MM.1S (cell line): ENCODE measurements around the gene KNG1.

Experiments
- DNase-seq: peaks from one replicate; pipeline ENCODE4 v3.0.0-alpha.2; 2015
- H2AFZ ChIP-seq: fragments of 300-600 bp; sonication (generic); 2 replicates; pipeline ENCODE4 v1.6.0; 2016; ENCODE audit warnings: antibody characterized with exemption, low read length
- H3F3A ChIP-seq: fragments of 300-600 bp; sonication (generic); 2 replicates; pipeline ENCODE4 v1.6.1; 2016; ENCODE audit warnings: mild to moderate bottlenecking, antibody characterized with exemption, low read length, moderate library complexity, mixed read lengths; ENCODE audit not compliant: insufficient read depth
- H3K27ac ChIP-seq: fragments of 300-600 bp; sonication (generic); 2 replicates; pipeline ENCODE4 v1.5.1; 2016; ENCODE audit warnings: mild to moderate bottlenecking, low read length
- H3K27me3 ChIP-seq: fragments of 300-600 bp; sonication (generic); replicated peaks from 2 replicates; pipeline ENCODE4 v1.6.0; 2016; ENCODE audit warnings: low read length; ENCODE audit not compliant: insufficient read depth
- H3K36me3 ChIP-seq: fragments of 300-600 bp; sonication (generic); replicated peaks from 2 replicates; pipeline ENCODE4 v1.6.1; 2016; ENCODE audit warnings: mild to moderate bottlenecking, low read length, mixed read lengths; ENCODE audit not compliant: insufficient read depth
- H3K4me1 ChIP-seq: fragments of 300-600 bp; sonication (generic); 2 replicates; pipeline ENCODE4 v1.6.1; 2016; ENCODE audit warnings: low read length, mixed read lengths
- H3K4me2 ChIP-seq: fragments of 300-600 bp; sonication (generic); 2 replicates; pipeline ENCODE4 v1.6.0; 2016; ENCODE audit warnings: low read depth, low read length
- H3K4me3 ChIP-seq: fragments of 300-600 bp; sonication (generic); 2 replicates; pipeline ENCODE4 v1.5.1; 2016; ENCODE audit warnings: low read length, mixed read lengths
- H3K79me2 ChIP-seq: fragments of 300-600 bp; sonication (generic); 2 replicates; pipeline ENCODE4 v1.6.1; 2016; ENCODE audit warnings: mixed run types, low read length, mixed read lengths
- H3K9ac ChIP-seq: fragments of 300-600 bp; sonication (generic); 2 replicates; pipeline ENCODE4 v1.6.1; 2016; ENCODE audit warnings: low read length, mixed read lengths
- H3K9me2 ChIP-seq: fragments of 300-600 bp; sonication (generic); replicated peaks from 2 replicates; pipeline ENCODE4 v1.6.1; 2016; ENCODE audit warnings: mild to moderate bottlenecking, low read length, mixed read lengths; ENCODE audit not compliant: insufficient read depth
- H3K9me3 ChIP-seq: fragments of 300-600 bp; sonication (generic); replicated peaks from 2 replicates; pipeline ENCODE4 v1.6.1; 2016; ENCODE audit warnings: mild to moderate bottlenecking, low read length, mixed read lengths; ENCODE audit not compliant: insufficient read depth
- H4K20me1 ChIP-seq: fragments of 300-600 bp; sonication (generic); 2 replicates; pipeline ENCODE4 v1.6.1; 2016; ENCODE audit warnings: mild to moderate bottlenecking, low read length, moderate library complexity, mixed read lengths; ENCODE audit not compliant: insufficient read depth
- EZH2 ChIP-seq: fragments of 300-600 bp; sonication (generic); optimal IDR thresholded peaks from 2 replicates; pipeline ENCODE3; 2017; ENCODE audit warnings: low read depth, mild to moderate bottlenecking, antibody characterized with exemption, low read length, mixed read lengths
- EZH2phosphoT487 ChIP-seq: fragments of 300-600 bp; sonication (generic); IDR thresholded peaks from 2 replicates; pipeline ENCODE4 v1.6.1; 2018; ENCODE audit warnings: antibody characterized with exemption, low read length
- TF ChIP-seq, protein P1 (sequence below): fragments of 300-600 bp; sonication (generic); IDR thresholded peaks from 2 replicates; pipeline ENCODE4 v1.5.1; 2016; ENCODE audit warnings: antibody characterized with exemption, low read length, mixed read lengths

Gene KNG1

DNA sequence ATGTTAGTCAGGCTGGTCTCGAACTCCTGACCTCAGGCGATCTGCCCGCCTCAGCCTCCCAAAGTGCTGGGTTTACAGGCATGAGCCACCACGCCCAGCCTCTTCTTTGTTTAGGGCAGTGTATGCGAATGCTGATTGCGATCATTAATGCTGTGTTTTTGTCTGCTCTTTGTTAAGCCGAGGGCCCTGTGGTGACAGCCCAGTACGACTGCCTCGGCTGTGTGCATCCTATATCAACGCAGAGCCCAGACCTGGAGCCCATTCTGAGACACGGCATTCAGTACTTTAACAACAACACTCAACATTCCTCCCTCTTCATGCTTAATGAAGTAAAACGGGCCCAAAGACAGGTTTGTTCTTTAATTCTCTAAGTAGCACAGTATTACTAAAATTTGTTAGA is 7.8 kb downstream of the KNG1 start:
- H3K9me2 ChIP-seq: no peaks in the 10 kb centered on the region
- no peak overlapping the region for H3K4me2 ChIP-seq
- H3K9me3 ChIP-seq: no peaks in the 10 kb centered on the region
- no peaks in the 10 kb centered on the region for H4K20me1 ChIP-seq
- no peak overlapping the region for H3K27ac ChIP-seq
- no peak overlapping the region for H3K4me3 ChIP-seq
- H3K79me2 ChIP-seq: no peaks in the 10 kb centered on the region
- no peaks in the 10 kb centered on the region for H3K4me1 ChIP-seq
- H3F3A ChIP-seq: no peaks in the 10 kb centered on the region
- no peaks in the 10 kb centered on the region for H3K27me3 ChIP-seq
- no peak overlapping the region for H2AFZ ChIP-seq
- no peaks in the 10 kb centered on the region for H3K36me3 ChIP-seq
- no peak for TF ChIP-seq EZH2phosphoT487
- DNase-seq: no peak
- no peak overlapping the region for H3K9ac ChIP-seq

- no peaks in the 10 kb centered on the region for H3K36me3 ChIP-seq
- no peak overlapping the region for H2AFZ ChIP-seq
- H3K27me3 ChIP-seq: no peaks in the 10 kb centered on the region
- no peak for DNase-seq
- H3K4me2 ChIP-seq: no peak overlapping the region
- TF ChIP-seq, protein P1, sequence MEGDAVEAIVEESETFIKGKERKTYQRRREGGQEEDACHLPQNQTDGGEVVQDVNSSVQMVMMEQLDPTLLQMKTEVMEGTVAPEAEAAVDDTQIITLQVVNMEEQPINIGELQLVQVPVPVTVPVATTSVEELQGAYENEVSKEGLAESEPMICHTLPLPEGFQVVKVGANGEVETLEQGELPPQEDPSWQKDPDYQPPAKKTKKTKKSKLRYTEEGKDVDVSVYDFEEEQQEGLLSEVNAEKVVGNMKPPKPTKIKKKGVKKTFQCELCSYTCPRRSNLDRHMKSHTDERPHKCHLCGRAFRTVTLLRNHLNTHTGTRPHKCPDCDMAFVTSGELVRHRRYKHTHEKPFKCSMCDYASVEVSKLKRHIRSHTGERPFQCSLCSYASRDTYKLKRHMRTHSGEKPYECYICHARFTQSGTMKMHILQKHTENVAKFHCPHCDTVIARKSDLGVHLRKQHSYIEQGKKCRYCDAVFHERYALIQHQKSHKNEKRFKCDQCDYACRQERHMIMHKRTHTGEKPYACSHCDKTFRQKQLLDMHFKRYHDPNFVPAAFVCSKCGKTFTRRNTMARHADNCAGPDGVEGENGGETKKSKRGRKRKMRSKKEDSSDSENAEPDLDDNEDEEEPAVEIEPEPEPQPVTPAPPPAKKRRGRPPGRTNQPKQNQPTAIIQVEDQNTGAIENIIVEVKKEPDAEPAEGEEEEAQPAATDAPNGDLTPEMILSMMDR: no peak
- H3F3A ChIP-seq: no peaks in the 10 kb centered on the region
- no peaks in the 10 kb centered on the region for H4K20me1 ChIP-seq
- no peak overlapping the region for H3K27ac ChIP-seq
- no peaks in the 10 kb centered on the region for H3K4me1 ChIP-seq
- H3K9me2 ChIP-seq: no peaks in the 10 kb centered on the region
- no peak overlapping the region for H3K9ac ChIP-seq
- no peaks in the 10 kb centered on the region for H3K9me3 ChIP-seq
- H3K4me3 ChIP-seq: no peak overlapping the region
- H3K79me2 ChIP-seq: no peaks in the 10 kb centered on the region
These were observed 15.1 kb downstream of the KNG1 start for GRCh38 chr3:186732169-186732766.

GRCh38 chr3:186742618-186743380 is 25.6 kb downstream of the KNG1 start:
- no peaks in the 10 kb centered on the region for H3K9me3 ChIP-seq
- H3K27me3 ChIP-seq: no peaks in the 10 kb centered on the region
- H3K27ac ChIP-seq: no peak overlapping the region
- no peaks in the 10 kb centered on the region for H3K9me2 ChIP-seq
- no peaks in the 10 kb centered on the region for H3K36me3 ChIP-seq
- TF ChIP-seq EZH2phosphoT487: no peak
- TF ChIP-seq EZH2: no peak
- TF ChIP-seq, protein P1: no peak
- no peaks in the 10 kb centered on the region for H3K4me1 ChIP-seq
- no peak overlapping the region for H3K4me2 ChIP-seq
- no peaks in the 10 kb centered on the region for H4K20me1 ChIP-seq
- H3F3A ChIP-seq: no peaks in the 10 kb centered on the region
- DNase-seq: no peak
- no peak overlapping the region for H2AFZ ChIP-seq
- no peak overlapping the region for H3K9ac ChIP-seq
- no peaks in the 10 kb centered on the region for H3K79me2 ChIP-seq
- no peak overlapping the region for H3K4me3 ChIP-seq

DNA sequence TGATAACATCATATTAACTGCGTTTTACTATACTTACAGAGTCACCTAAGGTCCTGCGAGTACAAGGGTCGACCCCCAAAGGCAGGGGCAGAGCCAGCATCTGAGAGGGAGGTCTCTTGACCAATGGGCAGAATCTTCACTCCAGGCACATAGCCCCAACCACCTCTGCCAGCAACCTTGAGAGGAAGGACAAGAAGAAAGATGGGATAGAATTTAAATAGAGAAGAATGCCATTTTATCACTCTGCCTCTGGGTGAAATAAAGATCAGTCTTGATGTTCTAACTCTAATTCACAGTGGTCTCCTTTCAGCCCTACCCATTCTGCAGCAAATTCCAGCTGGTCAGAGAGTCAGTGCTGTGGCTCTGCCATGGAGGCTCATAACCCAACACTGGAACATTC is 26.5 kb downstream of the KNG1 start:
- Histone ChIP-seq H2AFZ (no peak overlapping the region), H3K9me2 (no peaks in the 10 kb centered on the region), H3K4me2 (no peak overlapping the region), H3K36me3 (no peaks in the 10 kb centered on the region), H3F3A (no peaks in the 10 kb centered on the region), H3K27me3 (no peaks in the 10 kb centered on the region), H3K27ac (no peak overlapping the region), H3K4me3 (no peak overlapping the region), H3K9ac (no peak overlapping the region), H3K4me1 (no peaks in the 10 kb centered on the region), H3K9me3 (no peaks in the 10 kb centered on the region), H4K20me1 (no peaks in the 10 kb centered on the region), H3K79me2 (no peaks in the 10 kb centered on the region)
- DNase-seq: no peak
- TF ChIP-seq, protein P1: no peak
- TF ChIP-seq EZH2phosphoT487: no peak
- no peak for TF ChIP-seq EZH2
